Fibroblast of peridontal ligament (primary cell): ENCODE measurements around the gene KRT27.
A peak's percentile ranks its signal among the peaks of the same experiment; 100 is the strongest.

Experiments
- DNase-seq: peaks from one replicate; pipeline ENCODE4 v3.0.0-alpha.2; 2010; ENCODE audit errors: extremely low read depth

The KRT27 gene

GRCh38 chr17:40810494-40810893, 28.1 kb upstream of the KRT27 start:
- DNase-seq = peak; percentile 25

GRCh38 chr17:40809721-40810421, 27.5 kb upstream of the KRT27 start:
- peak; percentile 67 for DNase-seq

- no peak for DNase-seq
Measured at GRCh38 chr17:40806131-40806530, 23.8 kb upstream of the KRT27 start.

GRCh38 chr17:40803617-40804082, 21.3 kb upstream of the KRT27 start:
- DNase-seq = peak; percentile 78

- DNase-seq = no peak
Measured at GRCh38 chr17:40801157-40801556, 18.8 kb upstream of the KRT27 start.

GRCh38 chr17:40800381-40800780, 18.0 kb upstream of the KRT27 start:
- no peak for DNase-seq

- no peak for DNase-seq
Measured at GRCh38 chr17:40799859-40800258, 17.5 kb upstream of the KRT27 start, which contains the start of gene KRT28. Gene KRT28 (minus strand): TSS chr17:40799959. CDS start chr17:40799893, 66 bp downstream.

- DNase-seq = no peak
Measured at GRCh38 chr17:40796846-40797245, 14.5 kb upstream of the KRT27 start.

- DNase-seq = no peak
Measured at GRCh38 chr17:40795019-40795667, 12.8 kb upstream of the KRT27 start.

- DNase-seq = no peak
Measured at GRCh38 chr17:40794466-40794865, 12.1 kb upstream of the KRT27 start.

- no peak for DNase-seq
Measured at GRCh38 chr17:40793832-40794231, 11.5 kb upstream of the KRT27 start.

- peak; percentile 83 for DNase-seq
Measured at GRCh38 chr17:40791787-40792436, 9.6 kb upstream of the KRT27 start.

- peak; percentile 88 for DNase-seq
Measured at GRCh38 chr17:40791111-40791510, 8.8 kb upstream of the KRT27 start.

- DNase-seq = no peak
Measured at GRCh38 chr17:40779181-40779909, 3.0 kb downstream of the KRT27 start.

- no peak for DNase-seq
Measured at GRCh38 chr17:40778461-40778860, 3.9 kb downstream of the KRT27 start.

- no peak for DNase-seq
Measured at GRCh38 chr17:40777971-40778370, 4.4 kb downstream of the KRT27 start.

GRCh38 chr17:40777459-40777858, 4.9 kb downstream of the KRT27 start:
- DNase-seq = no peak

GRCh38 chr17:40775945-40776344, 6.4 kb downstream of the KRT27 start:
- no peak for DNase-seq

- no peak for DNase-seq
Measured at GRCh38 chr17:40772101-40772500, 10.2 kb downstream of the KRT27 start, which contains the start of gene KRT26. Gene KRT26 (minus strand): TSS chr17:40772201. CDS start chr17:40772113, 88 bp downstream.

- DNase-seq = no peak
Measured at GRCh38 chr17:40765657-40766056, 16.7 kb downstream of the KRT27 start.

- DNase-seq = no peak
Measured at GRCh38 chr17:40763752-40764151, 18.6 kb downstream of the KRT27 start.
